Measurements from ENCODE around the gene LRRC27.
A peak's percentile ranks its signal among the peaks of the same experiment; 100 is the strongest.
"Not testable (repeated sequence)": the region's sequence is repeated elsewhere in the genome, so short reads cannot be mapped to it uniquely, and the experiment has no call there.

The LRRC27 gene

GRCh38 chr10:132314881-132315280, 17.1 kb upstream of the LRRC27 start:
- DNase-seq (ENCODE audit: low read depth in 2 of 2), result not testable (repeated sequence)

- DNase-seq (ENCODE audit: low read depth in 2 of 2), result no peak
Observed at GRCh38 chr10:132316133-132316532, 15.9 kb upstream of the LRRC27 start.

- not testable (repeated sequence) for DNase-seq (ENCODE audit: low read depth in 2 of 2)
Observed at GRCh38 chr10:132317477-132317876, 14.5 kb upstream of the LRRC27 start.

GRCh38 chr10:132319853-132320653, 11.9 kb upstream of the LRRC27 start:
- DNase-seq (ENCODE audit: low read depth in 2 of 2), result peak; percentile 61

GRCh38 chr10:132320654-132321469, 11.1 kb upstream of the LRRC27 start:
- no peak for DNase-seq (ENCODE audit: low read depth in 2 of 2)

GRCh38 chr10:132321726-132322125, 10.3 kb upstream of the LRRC27 start:
- no peak for DNase-seq (ENCODE audit: low read depth in 2 of 2)

GRCh38 chr10:132322586-132323048, 9.4 kb upstream of the LRRC27 start:
- peak in 1 of 2 experiments; percentile 17 for DNase-seq (ENCODE audit: low read depth in 2 of 2)

- no peak for DNase-seq (ENCODE audit: low read depth in 2 of 2)
Observed at GRCh38 chr10:132324186-132324585, 7.8 kb upstream of the LRRC27 start.

GRCh38 chr10:132326344-132326889, 5.6 kb upstream of the LRRC27 start:
- DNase-seq (ENCODE audit: low read depth in 2 of 2), result no peak

- no peak for DNase-seq (ENCODE audit: low read depth in 2 of 2)
Observed at GRCh38 chr10:132326925-132327324, 5.1 kb upstream of the LRRC27 start.

GRCh38 chr10:132328106-132328505, 3.9 kb upstream of the LRRC27 start:
- no peak for DNase-seq (ENCODE audit: low read depth in 2 of 2)

- no peak for DNase-seq (ENCODE audit: low read depth in 2 of 2)
Observed at GRCh38 chr10:132328738-132329137, 3.3 kb upstream of the LRRC27 start.

GRCh38 chr10:132329565-132330485, 2.2 kb upstream of the LRRC27 start:
- DNase-seq (ENCODE audit: low read depth in 2 of 2), result no peak

GRCh38 chr10:132330486-132330833, 1.5 kb upstream of the LRRC27 start:
- DNase-seq (ENCODE audit: low read depth in 2 of 2), result no peak

GRCh38 chr10:132332433-132332754, 401 bp downstream of the LRRC27 start:
- DNase-seq (ENCODE audit: low read depth in 2 of 2), result no peak

GRCh38 chr10:132333386-132333785, 1.4 kb downstream of the LRRC27 start:
- DNase-seq (ENCODE audit: low read depth in 2 of 2), result no peak

- no peak for DNase-seq (ENCODE audit: low read depth in 2 of 2)
Observed at GRCh38 chr10:132334631-132335188, 2.7 kb downstream of the LRRC27 start.

- DNase-seq (ENCODE audit: low read depth in 2 of 2), result no peak
Observed at GRCh38 chr10:132335189-132336063, 3.4 kb downstream of the LRRC27 start.

- no peak for DNase-seq (ENCODE audit: low read depth in 2 of 2)
Observed at GRCh38 chr10:132336064-132336746, 4.2 kb downstream of the LRRC27 start.

- no peak for DNase-seq (ENCODE audit: low read depth in 2 of 2)
Observed at GRCh38 chr10:132336919-132337407, 5.0 kb downstream of the LRRC27 start.

All from fibroblast of skin of left quadriceps (primary cell).